Stimulated activated naive CD8-positive, alpha-beta T cell treated with anti-CD3 and anti-CD28 coated beads, Interleukin-15, Interleukin-2, amounts not matched to agents 100 U/mL and 50 U/mL, for 24 hours (primary cell): ENCODE measurements around the gene NUP58.

Source experiments
- ATAC-seq: fragments of 150-1000 bp; cut with Tn5 transposase; one replicate; pipeline ENCODE4 v1.10.0; 2021
- DNase-seq: peaks from one replicate; pipeline ENCODE4 v3.0.0; 2021

NUP58 gene

GRCh38 chr13:25377244-25377962 lies 76.0 kb downstream of the NUP58 start:
- DNase-seq, result no peak
- ATAC-seq, result no peak

DNA sequence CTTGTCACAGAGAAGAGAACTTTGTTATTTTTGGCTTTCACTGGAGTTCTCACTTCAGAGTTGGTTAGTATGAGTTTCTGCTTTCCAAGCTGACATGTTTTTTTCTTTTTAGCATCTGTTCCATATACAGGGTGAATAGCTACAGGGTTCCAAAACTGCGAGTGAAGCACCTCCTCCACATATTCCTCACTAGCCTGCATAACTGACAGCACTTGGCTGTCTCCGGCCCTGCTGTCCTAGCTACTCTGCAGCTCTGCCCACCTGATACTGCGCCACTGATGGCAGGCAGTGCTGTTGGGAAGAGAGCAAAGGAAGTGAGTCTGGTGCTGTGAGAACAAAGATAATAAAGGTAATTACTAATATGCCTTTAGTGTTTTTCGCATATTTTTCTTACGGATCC lies 77.1 kb downstream of the NUP58 start:
- no peak for ATAC-seq
- DNase-seq, result no peak

- ATAC-seq (no peak), DNase-seq (no peak)
Measured at GRCh38 chr13:25379011-25379410, 77.6 kb downstream of the NUP58 start.

GRCh38 chr13:25380082-25380481 lies 78.7 kb downstream of the NUP58 start:
- DNase-seq, result no peak
- no peak for ATAC-seq

DNA sequence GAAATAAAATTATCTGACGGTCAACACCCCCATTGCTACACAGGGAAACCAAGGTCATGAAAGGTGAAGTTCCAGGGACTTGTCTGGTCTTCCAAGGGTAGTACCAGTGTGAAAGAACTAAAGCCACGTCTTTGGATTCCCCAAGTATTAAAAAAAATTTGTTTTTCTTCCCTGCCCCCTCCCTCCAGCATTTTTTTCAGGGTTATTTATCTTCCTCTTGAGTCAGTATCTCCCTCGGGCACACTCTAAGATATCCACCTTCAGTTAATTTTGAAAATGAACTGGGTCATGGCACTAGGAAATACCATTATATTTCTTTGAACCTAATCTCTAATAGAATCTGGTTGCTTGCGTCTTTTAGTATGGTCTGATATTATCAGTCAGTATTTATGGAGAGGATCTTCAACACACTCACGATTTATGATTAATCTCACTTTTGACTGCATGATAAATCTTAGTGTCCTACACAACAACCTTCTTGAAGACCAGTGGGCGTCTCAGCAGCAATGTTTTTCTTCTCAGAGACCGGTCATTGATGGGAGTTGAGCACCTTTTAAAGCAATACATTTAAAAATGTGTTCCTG lies 79.4 kb downstream of the NUP58 start:
- no peak for DNase-seq

GRCh38 chr13:25384758-25385410 lies 83.5 kb downstream of the NUP58 start:
- ATAC-seq (no peak), DNase-seq (no peak)

More for the DNA sequence above, 79.4 kb downstream of the NUP58 start:
- no peak for ATAC-seq

- ATAC-seq (no peak), DNase-seq (no peak)
Measured at GRCh38 chr13:25391932-25392331, 90.5 kb downstream of the NUP58 start.
